ENCODE data around the gene UCHL3.

DNA sequence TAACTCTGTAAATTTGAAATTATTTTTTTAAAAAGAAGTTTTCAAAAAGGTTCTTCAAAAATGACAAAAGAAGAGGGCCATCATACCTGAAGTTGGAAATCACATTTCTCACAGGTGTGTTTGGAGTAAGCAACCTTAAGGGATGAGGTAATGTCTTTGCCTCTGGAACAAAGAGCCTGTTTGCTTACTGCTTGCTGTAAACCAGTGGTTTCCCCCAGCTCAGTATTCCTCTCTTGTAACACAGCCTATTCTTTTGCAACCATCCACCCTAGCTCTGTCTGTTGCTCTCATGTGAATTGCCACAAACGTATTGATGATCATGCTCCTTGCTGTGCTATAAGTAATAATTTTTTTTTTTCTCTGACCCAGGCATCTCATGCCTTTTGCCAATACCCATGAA, 38.1 kb downstream of the UCHL3 start:
- TF ChIP-seq, protein P1, sequence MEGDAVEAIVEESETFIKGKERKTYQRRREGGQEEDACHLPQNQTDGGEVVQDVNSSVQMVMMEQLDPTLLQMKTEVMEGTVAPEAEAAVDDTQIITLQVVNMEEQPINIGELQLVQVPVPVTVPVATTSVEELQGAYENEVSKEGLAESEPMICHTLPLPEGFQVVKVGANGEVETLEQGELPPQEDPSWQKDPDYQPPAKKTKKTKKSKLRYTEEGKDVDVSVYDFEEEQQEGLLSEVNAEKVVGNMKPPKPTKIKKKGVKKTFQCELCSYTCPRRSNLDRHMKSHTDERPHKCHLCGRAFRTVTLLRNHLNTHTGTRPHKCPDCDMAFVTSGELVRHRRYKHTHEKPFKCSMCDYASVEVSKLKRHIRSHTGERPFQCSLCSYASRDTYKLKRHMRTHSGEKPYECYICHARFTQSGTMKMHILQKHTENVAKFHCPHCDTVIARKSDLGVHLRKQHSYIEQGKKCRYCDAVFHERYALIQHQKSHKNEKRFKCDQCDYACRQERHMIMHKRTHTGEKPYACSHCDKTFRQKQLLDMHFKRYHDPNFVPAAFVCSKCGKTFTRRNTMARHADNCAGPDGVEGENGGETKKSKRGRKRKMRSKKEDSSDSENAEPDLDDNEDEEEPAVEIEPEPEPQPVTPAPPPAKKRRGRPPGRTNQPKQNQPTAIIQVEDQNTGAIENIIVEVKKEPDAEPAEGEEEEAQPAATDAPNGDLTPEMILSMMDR (IDR thresholded peaks at IDR 0.05), result no peak
- no peak for TF ChIP-seq EZH2 (IDR thresholded peaks at IDR 0.05)

All from neural progenitor cell (in vitro differentiated cells).